HG03565 (cell line): ENCODE results near the gene BBOF1.
"Not testable (repeated sequence)": the region's sequence is repeated elsewhere in the genome, so short reads cannot be mapped to it uniquely, and the experiment has no call there.

ENCODE experiments used
- ATAC-seq: cut with Tn5 transposase; IDR thresholded peaks from one replicate; pipeline ENCODE4 v1.9.1; 2021; ENCODE audit warnings: mild to moderate bottlenecking, moderate library complexity; ENCODE audit not compliant: unreplicated experiment

BBOF1 gene

GRCh38 chr14:74085047-74085637, 66.0 kb downstream of the BBOF1 start:
- no peak for ATAC-seq

GRCh38 chr14:74085828-74086227, 66.7 kb downstream of the BBOF1 start:
- no peak for ATAC-seq

- no peak for ATAC-seq
These were observed 70.3 kb downstream of the BBOF1 start for GRCh38 chr14:74089251-74090020.

GRCh38 chr14:74105381-74105780, 86.2 kb downstream of the BBOF1 start:
- ATAC-seq, result no peak

GRCh38 chr14:74109369-74109768, 90.2 kb downstream of the BBOF1 start:
- ATAC-seq, result no peak

- ATAC-seq, result not testable (repeated sequence)
These were observed 92.5 kb downstream of the BBOF1 start for GRCh38 chr14:74111395-74112216.
